C4-2B (cell line): ENCODE data around the gene TCP11.

Experiments
- ZFX ChIP-seq: fragments of 450-650 bp; IDR thresholded peaks from 2 replicates; pipeline ENCODE4 v1.6.1; 2017
- TF ChIP-seq, protein P1 (sequence below): fragments of 450-650 bp; conservative IDR thresholded peaks from 2 replicates; pipeline ENCODE4 v1.5.1; 2017; ENCODE audit warnings: mild to moderate bottlenecking

DNA sequence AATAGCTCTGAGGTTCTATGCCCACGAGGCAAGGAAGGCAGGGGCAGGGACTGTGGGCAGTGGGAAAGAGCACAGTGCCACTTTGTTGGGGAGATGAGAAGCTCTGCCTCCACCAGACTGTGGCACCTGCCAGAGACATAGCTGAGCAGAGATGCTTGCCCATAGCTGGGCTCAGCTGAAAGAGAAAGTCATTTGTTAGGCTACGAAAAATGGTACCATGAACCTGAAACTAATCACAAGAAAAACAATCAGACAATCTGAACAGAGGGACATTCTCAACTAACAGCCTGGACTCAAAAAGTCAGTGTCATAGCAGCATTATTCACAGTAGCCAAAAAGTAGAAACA, 32.9 kb upstream of the TCP11 start:
- TF ChIP-seq, protein P1, sequence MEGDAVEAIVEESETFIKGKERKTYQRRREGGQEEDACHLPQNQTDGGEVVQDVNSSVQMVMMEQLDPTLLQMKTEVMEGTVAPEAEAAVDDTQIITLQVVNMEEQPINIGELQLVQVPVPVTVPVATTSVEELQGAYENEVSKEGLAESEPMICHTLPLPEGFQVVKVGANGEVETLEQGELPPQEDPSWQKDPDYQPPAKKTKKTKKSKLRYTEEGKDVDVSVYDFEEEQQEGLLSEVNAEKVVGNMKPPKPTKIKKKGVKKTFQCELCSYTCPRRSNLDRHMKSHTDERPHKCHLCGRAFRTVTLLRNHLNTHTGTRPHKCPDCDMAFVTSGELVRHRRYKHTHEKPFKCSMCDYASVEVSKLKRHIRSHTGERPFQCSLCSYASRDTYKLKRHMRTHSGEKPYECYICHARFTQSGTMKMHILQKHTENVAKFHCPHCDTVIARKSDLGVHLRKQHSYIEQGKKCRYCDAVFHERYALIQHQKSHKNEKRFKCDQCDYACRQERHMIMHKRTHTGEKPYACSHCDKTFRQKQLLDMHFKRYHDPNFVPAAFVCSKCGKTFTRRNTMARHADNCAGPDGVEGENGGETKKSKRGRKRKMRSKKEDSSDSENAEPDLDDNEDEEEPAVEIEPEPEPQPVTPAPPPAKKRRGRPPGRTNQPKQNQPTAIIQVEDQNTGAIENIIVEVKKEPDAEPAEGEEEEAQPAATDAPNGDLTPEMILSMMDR: no peak
- no peak for TF ChIP-seq ZFX
